HG02943 (cell line): ENCODE results near the gene LIMK1.

Source experiments
- ATAC-seq: cut with Tn5 transposase; IDR thresholded peaks from one replicate; pipeline ENCODE4 v1.9.1; 2021; ENCODE audit warnings: mild to moderate bottlenecking, low read depth, moderate library complexity; ENCODE audit not compliant: unreplicated experiment

Gene LIMK1

DNA sequence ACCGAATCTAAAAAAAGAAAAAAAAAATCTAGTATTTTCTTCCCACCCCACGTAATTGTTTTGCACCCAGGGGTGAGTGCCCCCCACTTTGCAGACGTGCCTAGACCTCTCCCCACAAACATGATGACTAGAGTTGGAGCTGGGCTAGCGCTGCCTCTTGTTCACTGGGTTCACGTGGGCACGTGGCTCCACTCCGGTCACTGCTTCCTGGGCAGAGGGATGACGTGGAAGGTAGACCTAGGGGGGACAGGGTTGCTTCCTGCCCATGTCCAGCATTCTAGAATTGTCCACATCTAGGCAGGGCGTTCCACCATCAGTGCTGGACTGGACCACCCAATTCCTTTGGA is 861 bp upstream of the LIMK1 start:
- no peak for ATAC-seq

DNA sequence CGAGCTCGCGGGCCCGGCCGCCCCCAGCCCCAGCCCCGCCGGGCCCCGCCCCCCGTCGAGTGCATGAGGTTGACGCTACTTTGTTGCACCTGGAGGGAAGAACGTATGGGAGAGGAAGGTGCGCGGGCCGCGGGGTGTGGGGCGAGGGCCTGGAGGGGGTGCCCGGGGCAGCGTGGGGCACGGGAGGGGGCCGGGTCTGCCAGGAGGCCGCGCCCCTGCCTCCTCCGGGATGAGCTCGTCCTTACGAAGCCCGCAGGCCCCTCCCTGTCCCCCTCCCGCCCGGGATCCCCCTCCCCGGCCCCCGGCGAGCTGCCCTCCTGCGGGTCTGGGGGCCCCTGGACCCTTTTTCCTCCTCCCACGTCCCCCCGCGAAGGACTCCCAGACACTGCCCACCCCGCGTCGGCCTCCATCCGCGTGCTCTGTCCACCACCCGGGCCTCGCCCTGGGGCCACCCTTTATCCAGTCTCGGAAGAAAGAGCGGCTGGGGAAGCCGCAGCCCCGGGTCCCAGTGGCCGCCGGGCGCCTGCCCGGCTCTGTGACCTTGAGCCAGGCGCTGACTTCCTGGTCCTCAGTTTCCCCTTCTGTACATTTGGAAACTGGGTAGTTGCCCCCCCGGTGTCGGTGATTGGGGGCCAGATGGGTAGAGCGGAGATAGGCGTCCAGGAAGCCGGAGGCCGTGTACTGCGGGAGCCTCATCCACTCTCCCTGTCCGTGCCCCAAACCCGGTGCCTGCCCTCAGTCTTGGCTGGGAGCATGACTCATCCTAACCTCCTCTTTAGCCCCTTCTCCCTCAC is 521 bp downstream of the LIMK1 start:
- peak; percentile 32 for ATAC-seq

DNA sequence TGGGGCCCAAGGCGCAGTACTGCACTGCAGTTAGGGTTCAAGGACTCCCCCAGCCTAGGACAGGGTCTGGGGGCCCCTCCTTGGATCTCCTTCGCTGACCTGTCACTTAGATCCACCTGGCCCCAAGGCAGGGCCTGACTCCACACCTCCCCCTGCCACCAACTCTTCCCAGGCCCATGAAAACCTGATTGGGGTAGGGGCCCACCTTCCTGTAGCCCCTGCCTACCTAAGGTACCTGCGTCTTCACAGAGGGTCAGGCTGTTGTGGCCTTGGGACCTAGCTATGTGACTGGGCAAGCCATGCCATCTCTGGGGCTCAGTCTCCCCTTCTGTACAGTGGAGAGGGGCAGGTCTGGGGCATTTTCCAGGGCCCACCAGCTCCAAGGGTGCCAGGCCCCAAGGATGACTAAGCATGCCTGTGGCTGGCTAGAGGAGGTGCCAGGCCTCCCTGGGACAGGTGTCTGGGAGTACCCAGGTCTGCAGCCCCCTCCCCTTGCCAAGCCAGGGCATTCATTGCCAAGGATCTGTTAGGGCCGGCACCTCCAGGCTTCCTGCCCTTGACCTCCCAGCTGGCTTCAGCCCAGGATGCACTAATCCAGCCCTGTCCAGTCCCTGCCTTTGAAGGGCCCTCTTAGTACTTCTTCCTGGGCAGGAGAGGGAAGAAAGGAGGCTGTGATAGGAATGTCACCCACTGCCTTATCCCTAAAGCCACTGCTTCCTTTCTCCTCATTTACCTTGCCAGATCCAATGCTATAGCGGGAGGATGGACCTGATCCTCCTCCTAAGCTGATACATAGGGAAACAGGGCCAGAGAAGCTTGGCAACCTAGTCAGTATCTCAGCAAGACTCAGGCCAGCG is 1.3 kb downstream of the LIMK1 start:
- ATAC-seq = no peak

DNA sequence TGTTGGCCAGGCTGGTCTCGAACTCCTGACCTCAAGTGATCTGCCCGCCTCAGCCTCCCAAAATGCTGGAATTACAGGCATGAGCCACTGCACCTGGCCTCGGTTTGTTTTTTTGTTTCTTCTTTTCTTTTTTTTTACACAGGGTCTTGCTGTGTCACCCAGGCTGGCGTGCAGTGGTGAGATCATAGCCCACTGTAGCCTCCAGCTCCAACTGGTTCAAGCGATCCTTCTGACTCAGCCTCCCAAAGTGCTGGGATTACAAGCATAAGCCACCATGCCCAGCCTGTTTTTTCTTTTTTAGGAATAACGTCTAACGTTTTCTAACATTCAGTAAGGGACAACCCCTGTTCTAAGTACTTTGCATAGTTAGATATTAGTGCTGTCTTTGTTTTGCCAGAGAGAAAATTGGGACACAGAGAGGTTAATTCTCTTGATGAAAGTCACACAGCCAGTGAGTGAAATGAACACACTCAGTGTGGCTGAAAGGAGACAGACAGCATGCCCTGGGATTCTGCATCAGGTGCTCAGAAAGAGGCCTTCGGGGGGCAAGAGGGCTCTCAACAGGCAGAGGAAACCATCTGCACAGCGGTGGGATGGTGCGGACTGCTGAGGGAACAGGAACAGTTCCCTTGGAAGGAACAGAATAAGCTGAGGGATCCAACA is 4.3 kb downstream of the LIMK1 start:
- ATAC-seq = no peak

DNA sequence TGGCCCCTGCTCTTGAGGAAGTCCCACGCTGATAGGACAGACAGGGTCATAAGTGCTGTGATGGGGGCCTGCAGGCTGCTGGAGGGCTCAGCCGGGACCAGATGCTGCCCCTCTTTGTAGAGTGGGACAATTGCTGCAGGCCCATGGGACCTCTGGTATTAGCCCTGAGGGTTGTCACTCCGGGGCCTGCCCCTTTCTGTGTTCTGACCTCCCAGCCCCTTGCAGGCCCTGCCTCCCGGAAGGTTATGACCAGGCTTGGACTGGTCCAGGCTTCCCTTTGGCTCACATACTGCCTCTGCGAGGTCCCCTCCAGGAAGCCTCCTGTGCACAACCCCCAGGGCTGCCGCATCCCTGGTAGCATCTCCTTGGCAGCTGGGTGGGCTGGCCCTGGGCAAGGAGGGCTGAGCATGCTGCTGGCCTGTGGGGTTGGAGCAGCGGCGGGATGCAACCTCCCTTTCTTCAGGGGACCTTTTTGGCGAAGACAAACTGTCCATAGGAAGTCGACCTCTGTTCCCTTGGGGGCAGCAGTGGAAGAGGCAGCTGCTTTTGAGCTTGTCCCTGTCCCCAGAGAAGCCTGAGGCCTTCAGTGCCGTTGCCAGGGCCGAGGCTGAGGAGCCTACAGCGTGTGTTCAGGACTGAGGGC is 8.8 kb downstream of the LIMK1 start:
- ATAC-seq = peak; percentile 30

DNA sequence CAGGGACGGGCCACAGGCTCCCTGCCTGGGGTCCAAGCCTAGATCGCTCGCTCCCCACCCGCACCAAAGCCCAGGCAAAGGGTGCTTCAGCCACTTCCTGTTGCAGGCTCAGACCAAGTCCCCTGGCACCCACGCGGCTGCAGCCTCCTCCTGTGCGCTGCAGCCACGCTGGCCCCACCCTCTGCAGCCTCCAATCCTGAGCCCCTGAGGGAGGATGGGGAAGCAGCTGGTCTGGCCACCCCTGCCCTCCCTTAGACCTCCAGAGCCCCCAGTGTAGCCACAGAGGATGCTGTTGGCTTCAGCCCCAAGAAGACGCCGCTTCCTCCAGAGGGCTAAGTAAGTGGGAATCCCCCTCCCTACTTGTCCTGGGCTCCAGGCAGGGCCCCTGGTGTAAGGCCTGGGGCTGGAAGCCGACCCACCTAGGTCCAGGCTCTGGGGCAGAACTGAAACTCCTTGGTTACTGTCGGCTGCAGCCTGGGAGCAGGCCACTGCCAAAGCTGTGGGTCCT is 9.4 kb downstream of the LIMK1 start:
- ATAC-seq = peak; percentile 54

DNA sequence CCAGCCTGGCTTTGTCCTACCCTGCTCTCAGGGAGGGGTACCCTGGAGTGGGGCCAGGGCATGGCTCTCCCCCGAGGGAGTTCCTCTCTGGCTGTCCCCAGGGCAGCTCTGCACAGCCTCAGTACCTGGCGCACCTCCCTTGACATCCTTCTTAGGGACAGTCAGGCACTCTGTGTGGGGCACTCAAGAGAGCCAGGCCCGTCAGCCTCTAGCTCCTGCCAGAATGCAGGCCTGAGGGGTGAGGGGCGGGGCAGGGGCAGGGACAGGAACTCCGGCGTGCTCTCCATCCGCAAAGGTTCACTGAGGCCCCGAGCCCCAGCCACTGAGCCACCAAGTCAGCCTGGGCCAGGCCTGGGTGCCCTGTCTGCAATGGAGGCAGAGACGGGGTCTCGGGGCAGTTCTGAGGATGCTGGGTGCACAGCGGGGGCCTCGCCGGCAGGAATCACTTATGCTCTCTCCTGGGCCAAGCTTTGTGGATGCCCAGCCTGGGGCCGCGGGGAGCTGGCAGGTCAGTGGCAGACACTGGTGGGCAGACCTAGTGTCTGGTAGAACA is 10.1 kb downstream of the LIMK1 start:
- peak; percentile 4 for ATAC-seq

DNA sequence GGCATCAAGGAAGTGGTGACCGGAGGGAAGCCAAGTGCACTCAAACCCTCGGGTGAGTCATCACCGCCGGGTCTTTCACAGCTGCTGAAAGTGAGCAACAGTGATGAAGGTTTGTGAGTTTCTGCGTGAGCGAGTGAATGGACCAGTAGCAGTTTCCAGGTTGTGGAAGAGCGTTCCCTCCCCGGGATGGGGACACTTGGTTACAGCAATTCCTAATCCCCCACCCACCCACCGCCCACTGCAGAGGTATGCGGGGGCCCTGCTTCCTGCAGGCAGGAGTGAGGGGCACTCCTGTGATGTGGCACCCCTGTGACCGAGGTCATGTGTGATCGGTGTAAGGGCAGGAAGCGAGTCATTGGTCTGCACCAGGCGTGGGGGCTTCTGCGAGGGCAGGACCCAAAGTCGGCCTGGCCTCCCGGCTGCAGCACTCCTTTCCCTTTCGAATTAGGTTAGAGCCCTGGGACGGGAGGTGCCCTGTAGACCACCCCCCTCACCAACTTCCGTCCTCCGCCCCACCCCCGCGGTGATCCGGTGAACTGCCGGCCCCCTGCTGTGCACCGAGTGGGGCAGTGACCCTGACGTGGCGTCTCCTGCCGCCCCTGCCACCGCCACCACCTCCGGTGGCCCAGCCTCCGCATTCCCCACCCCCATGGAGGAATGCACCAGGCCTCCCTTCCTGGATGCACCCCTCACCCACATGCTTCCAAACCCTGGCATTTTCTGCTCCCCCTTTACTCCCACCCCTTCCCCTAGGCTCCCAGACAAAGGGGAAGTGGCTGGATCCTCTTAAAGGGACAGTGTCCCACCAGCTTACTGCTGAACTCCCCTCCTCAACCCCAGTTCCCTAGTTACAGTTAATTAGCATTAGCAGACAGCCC is 10.9 kb downstream of the LIMK1 start:
- peak; percentile 40 for ATAC-seq

DNA sequence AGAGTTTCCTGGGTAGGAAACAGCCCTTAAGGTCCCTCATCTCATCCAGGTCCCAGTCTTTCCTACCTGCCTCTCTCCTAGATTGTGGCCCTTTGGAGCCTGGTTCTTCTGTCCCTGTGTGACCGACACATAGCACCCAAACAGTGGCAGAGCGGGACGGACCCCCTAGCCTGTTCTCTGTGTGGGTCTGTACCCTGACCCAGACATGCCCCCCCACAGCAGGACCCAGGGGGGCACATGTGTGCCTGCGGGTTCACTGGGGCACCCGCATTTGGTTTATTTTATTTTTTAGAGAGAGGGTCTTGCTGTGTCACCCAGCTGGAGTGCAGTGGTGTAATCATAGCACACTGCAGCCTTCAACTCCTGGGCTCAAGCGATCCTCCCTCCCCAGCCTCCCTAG is 11.5 kb downstream of the LIMK1 start:
- ATAC-seq = no peak

DNA sequence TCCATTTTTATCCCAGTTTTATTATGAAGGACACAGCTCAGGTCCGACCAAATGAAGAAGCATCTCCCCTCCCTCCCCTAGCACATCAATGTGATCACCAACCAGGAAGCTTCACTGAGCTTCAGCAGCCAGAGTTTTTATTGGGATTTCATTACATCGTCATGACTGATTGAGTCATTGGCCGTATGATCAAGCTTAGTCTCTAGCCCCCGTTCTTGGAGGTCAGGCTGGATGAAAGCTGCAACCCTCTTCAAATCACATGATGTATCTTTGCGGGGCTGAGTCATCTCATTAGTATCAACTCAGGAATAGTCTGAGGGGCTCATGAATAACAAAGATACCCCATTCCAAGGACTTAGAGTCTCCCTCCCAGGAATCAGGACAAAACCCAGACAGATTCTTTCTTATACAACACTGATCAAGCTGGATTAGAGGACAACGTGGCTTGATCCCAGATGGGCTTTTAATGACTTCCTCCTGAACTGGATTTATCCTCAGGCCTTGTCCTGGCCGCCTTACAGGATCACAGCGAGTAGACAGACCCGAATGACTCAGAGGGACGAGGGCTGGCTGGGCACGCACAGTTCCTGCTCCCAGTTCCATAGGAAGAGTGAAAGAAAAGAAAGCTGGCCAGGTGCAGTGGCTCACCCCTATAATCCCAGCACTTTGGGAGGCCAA is 14.5 kb downstream of the LIMK1 start:
- ATAC-seq = no peak

DNA sequence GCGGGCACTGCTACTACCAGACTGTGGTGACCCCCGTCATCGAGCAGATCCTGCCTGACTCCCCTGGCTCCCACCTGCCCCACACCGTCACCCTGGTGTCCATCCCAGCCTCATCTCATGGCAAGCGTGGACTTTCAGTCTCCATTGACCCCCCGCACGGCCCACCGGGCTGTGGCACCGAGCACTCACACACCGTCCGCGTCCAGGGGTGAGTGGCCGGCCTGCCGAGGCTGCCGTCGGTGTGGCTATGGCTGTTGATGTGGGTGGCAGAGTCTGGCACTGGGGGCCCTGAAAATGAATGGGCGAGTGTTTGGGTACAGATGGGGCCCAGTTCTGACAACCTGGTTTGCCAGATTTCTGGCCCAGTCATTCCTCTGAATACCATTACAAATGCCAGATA is 15.4 kb downstream of the LIMK1 start:
- no peak for ATAC-seq

DNA sequence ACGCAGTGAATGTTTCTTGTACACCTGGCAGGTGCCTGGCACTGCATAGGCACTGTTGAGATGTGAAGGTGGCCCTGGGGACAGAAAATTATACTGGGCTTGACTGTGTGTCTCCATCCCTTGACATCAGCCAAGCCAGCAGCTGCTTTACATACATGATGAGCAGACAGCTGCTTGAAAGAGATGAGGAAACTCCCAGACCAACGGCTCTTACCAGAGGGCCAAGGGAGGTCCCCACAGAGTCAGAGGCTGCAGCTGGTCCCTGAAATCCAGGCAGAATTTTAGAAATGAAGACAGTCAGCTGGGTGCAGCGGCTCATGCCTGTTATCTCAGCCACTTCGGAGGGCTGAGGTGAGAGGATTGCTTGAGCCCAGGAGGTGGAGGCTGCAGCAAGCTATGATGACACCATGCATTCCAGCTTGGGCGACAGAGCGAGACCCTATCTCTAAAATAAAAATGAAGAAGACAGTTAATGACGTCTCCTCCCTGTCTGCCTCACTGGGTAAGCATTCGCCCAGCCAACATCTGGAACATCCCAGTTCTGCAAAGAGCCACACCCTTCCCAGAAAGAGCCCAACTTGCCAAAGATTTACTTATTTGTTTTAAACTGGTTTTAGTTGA is 17.6 kb downstream of the LIMK1 start:
- ATAC-seq = peak; percentile 73

DNA sequence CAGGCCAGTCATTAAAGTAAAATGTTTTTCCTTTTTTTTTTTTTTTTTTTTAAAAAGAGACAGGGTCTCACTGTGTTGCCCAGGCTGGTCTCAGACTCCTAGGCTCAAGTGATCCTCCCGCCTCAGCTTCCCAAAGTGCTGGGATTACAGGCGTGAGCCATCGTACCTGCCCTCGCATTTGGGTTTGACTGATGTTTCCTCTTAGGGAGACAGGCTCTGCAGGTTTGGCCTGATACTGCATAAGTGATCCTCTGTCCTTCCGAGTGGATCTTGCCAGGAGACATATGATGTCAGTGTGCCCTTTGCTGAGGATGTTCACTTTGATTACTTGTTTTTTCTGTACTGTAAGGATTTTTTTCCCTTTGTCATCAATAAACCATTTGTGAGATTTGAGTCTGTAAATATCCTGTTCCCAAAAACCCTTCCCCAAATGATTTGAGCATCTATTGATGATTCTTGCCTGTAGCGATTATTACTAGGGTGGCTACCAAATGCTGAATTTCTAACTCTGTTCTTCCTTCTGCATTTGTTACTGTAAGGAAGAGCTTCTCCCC is 19.7 kb downstream of the LIMK1 start:
- no peak for ATAC-seq

DNA sequence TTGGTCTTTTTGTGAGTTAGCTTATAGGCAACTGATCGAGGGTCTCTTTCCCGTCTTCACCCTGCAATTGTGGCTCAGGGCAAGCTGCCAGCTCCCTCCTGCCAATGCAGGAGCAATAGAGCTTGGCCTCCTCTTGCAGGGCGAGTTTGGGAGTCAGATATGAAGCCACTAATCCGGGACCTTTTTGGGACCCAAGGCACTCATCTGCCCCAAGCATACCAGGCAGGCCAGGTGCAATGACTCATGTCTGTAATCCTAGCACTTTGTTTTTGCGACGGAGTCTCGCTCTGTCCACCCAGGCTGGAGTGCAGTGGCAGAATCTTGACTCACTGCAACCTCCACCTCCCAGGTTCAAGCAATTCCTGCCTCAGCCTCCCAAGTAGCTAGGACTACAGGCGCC is 21.1 kb downstream of the LIMK1 start:
- ATAC-seq = no peak

DNA sequence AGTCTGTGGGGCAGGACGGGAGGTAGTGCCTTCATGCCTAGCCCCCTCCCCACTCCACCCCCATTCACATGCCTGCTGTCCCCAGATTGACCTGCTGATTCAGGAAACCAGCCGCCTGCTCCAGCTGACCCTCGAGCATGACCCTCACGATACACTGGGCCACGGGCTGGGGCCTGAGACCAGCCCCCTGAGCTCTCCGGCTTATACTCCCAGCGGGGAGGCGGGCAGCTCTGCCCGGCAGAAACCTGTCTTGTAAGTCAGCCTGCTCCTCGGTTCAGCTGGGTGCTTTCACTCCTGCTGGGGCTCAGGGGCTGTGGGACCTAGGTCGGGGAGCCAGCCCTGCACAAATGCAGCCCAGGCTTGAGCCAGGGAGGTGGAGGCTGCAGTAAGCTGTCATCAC is 22.4 kb downstream of the LIMK1 start:
- ATAC-seq = no peak

DNA sequence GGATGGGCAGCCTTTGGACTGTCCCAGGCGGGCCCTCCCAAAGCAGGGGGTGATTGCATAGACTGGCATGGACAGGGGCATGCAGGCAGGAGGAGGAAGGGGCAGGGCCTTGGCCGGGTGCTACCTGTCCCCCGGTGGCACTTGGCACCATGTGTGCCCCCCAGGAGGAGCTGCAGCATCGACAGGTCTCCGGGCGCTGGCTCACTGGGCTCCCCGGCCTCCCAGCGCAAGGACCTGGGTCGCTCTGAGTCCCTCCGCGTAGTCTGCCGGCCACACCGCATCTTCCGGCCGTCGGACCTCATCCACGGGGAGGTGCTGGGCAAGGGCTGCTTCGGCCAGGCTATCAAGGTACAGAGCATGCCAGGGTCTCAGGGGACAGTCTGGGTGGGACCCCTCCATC is 23.2 kb downstream of the LIMK1 start:
- no peak for ATAC-seq

DNA sequence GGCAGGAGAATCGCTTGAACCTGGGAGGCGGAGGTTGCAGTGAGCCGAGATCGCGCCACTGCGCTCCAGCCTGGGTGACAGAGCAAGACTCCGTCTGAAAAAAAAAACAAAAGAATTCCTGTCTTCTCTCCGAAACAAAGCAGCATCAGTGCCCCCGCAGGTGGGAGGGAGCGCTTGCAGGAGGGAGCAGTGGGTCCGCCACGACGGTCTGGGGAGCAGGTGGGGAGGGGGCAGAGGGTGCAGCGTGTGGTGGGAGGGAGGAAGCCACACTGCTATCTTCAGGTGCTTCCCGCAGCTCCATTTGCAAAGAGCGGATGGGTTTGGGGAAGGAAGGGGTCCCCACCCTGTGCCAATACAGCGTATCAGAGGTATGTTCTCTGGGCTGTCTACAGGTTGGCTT is 31.7 kb downstream of the LIMK1 start:
- ATAC-seq = no peak

DNA sequence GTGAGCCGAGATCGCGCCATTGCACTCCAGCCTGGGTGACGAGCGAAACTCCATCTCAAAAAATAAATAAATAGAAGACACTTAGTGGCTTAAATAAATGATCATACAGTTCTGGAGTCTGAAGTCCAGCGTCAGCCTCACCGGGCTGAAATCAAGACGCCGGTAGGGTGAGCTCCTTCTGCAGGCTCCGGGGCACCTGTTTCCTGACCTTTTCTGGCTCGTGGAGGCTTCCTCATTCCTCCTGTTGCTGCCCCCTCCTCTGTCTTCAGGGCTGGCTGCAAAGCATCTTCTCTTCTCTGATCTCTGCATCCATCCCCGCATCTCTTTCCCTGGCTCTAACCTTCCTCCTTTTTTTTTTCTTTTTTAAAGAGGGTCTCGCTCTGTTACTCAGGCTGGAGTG is 32.8 kb downstream of the LIMK1 start:
- no peak for ATAC-seq
